Fibroblast of skin of left quadriceps (primary cell): ENCODE measurements around the gene RRAS.

ENCODE experiments used
- DNase-seq, 2 experiments: peaks; one replicate each; pipeline ENCODE4 v3.0.0-alpha.2; 2013; ENCODE audit warnings: low read depth in 2 of 2

The RRAS gene

DNA sequence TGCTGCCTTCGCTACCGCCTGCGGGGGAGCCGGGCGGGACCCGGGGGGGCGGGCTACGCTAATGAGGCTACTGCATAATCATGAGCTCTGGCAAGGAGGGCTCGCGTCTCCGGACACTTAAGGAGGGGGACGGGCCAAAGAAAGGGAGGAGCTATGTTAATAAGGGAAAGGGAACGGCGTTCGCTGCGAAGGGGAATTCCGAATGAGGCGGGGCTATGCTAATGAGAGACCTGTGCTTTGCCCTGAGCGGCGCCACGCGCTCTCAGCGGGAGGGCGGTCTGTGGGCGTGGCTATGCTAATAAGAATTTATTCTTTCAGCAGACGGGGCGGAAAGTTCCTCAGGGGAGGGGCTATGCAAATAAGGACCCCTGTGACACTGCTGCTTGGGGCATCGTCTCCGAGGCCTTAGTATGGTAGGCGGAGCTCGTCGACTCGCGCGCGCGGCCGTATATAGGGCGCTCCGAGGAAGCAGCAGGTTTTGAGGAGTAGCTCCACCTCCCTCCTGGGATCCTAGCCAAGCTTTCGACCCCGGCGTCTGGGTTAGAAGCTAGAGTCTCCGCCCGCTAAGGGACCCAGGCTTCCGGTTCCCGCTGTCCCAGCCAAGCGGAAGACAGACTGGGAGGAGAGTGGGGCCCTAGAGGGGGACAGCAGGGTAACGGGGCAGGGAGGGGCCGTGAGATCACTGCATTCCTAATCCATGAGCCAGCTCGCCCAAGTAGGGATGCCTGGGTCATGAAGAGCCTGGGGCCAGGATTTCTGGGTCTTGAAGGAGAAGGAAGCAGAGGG is at the start of gene RRAS:
RRAS (minus strand) TSS at position 31 of the 786 bp plus-strand sequence. CDS start 45 bp downstream, outside the sequence.
- DNase-seq = peak; percentile 100

GRCh38 chr19:49689133-49690078 is 49.5 kb upstream of the RRAS start, which contains the start of gene ADM5:
TSS of gene ADM5 (plus strand) at chr19:49689594. CDS start at chr19:49689838, 244 bp downstream.
- DNase-seq = no peak

GRCh38 chr19:49688531-49689132 is 48.7 kb upstream of the RRAS start:
- no peak for DNase-seq

- DNase-seq = no peak
Observed at GRCh38 chr19:49687566-49688316, 47.8 kb upstream of the RRAS start.

GRCh38 chr19:49687150-49687549 is 47.2 kb upstream of the RRAS start:
- no peak for DNase-seq

DNA sequence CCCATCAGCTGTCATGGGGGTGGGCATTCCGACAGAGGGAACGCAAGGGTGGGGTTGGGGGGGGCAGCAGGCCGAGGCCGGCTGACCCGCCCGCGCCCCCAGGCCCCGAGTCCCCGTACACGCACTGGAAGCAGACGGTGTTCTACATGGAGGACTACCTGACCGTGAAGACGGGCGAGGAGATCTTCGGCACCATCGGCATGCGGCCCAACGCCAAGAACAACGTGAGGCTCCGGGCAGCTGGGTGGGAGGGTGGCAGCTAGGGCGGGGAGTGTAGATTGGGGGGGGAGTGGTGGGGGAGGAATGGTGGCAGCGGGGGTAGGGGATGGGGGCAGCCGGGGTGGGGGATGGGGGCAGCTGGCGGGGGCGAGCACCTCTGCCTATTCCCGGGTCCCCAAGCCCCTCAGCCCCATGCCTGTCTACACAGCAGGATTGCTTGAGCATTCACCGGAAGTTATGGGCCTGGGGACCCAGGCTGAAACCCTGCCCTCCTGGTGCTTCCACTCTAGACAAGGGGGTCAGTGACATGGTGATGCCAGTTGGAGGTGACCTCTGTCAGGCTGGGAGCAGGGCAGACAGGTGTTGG is 46.7 kb upstream of the RRAS start:
- DNase-seq = no peak

- no peak for DNase-seq
Observed at GRCh38 chr19:49685845-49686332, 45.9 kb upstream of the RRAS start.

DNA sequence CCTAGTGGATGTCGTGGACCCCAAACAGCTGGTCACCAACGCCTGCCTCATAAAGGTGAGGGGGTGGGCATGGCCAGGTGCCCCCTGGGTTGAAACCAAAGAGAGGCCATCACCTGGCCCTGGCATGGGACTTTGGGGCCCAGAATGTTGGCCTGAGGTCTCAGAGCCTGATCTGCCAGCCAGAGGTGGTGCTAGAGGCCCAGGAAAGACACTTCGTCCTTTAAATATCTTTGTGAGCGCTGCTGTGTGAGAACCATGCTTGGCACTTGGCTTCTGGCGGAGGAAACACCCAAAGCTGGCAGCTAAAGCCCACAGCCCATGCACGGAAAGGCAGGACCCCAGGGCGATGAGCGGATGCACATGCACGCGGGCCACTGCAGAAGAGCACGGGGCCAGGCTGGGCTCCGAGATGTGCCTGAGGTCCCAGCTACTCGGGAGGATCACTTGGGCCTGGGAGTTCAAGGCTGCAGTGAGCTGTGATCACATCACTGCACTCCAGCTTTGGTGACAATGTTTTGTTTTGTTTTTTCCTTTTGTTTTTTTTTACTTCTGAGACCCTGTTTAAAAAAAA is 45.1 kb upstream of the RRAS start:
- DNase-seq = no peak

- no peak for DNase-seq
Observed at GRCh38 chr19:49684251-49684982, 44.5 kb upstream of the RRAS start.

GRCh38 chr19:49683814-49684250 is 43.9 kb upstream of the RRAS start:
- DNase-seq = no peak

GRCh38 chr19:49682274-49682673 is 42.3 kb upstream of the RRAS start:
- DNase-seq = no peak

- no peak for DNase-seq
Observed at GRCh38 chr19:49681830-49682229, 41.9 kb upstream of the RRAS start.

GRCh38 chr19:49680421-49681351 is 40.7 kb upstream of the RRAS start:
- DNase-seq = peak in 1 of 2 experiments; percentile 61

GRCh38 chr19:49679771-49680413 is 39.9 kb upstream of the RRAS start:
- no peak for DNase-seq

- no peak for DNase-seq
Observed at GRCh38 chr19:49678985-49679770, 39.2 kb upstream of the RRAS start.

DNA sequence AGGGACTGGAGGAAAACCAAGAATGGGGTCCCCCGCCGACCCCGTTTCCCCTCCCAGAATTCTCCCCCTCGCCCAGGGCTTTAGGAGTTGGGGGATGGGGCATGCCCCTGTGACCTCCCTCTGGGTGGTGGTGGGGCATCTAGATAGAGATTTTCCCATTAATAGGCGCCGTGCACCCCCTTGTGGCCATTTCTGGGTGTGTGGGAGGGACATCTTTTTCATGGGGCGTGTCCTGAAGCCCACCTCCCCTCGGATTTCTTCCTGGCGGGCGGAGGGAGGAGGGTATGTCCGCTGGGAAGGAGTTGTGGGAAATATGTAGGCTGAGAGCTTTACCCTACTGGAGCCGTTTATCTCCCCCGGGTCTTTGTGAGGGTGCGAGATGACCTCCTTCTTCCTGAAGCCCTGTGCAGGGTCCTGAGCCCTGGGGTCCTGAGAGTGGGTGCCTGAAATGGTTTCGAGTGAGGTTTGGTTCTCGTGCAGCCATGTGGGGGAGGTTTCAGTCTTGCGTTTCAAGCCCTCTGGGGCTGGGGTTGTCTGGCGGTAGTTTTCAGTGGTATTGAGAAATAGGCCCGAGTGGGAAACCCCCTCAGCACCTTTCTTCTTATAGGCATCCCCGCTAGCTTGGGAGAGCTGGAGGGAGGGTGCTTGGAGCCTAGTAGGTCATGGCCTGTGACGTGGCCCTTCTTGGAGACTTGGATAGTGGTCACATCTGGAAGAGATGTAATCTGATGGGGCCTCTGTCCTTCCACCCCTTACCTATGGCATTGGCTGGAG is 38.1 kb upstream of the RRAS start:
- no peak for DNase-seq
